Brain microvascular endothelial cell (primary cell): ENCODE measurements around the gene NCOR1.

Source experiments
- DNase-seq: peaks from one replicate; pipeline ENCODE4 v3.0.0-alpha.2; 2020
- H3K27ac ChIP-seq: fragments of 250-450 bp; sonication (Bioruptor Pico); 2 replicates; pipeline ENCODE4 v1.5.1; 2020; ENCODE audit warnings: mild to moderate bottlenecking, moderate library complexity
- H3K27me3 ChIP-seq: fragments of 250-450 bp; sonication (Bioruptor Pico); replicated peaks from 2 replicates; pipeline ENCODE4 v1.5.1; 2020; ENCODE audit warnings: mild to moderate bottlenecking
- H3K36me3 ChIP-seq: fragments of 250-450 bp; sonication (Bioruptor Pico); replicated peaks from 2 replicates; pipeline ENCODE4 v1.5.1; 2020; ENCODE audit warnings: mild to moderate bottlenecking
- H3K4me3 ChIP-seq: 2 replicates; pipeline ENCODE4 v1.5.1; 2011; ENCODE audit warnings: low read depth, mild to moderate bottlenecking, control low read depth, low read length, moderate library complexity
- CTCF ChIP-seq: IDR thresholded peaks from 2 replicates; pipeline ENCODE4 v1.5.1; 2011; ENCODE audit warnings: low read depth, mild to moderate bottlenecking, moderate library complexity, low read length, control low read depth, inconsistent platforms; ENCODE audit errors: missing control alignments
- in situ Hi-C: cut with HindIII; loops from 2 replicates; pipeline ENCODE4 v1.10.0; 2017; ENCODE audit warnings: low sequenced_read_pairs, low pct_ligation_motif_present

NCOR1 gene

GRCh38 chr17:16254773-16255400, 39.6 kb upstream of the NCOR1 start:
- TF ChIP-seq CTCF: no peak
- in situ Hi-C loops: no loop called here
- no peaks in the 10 kb centered on the region for H3K27me3 ChIP-seq
- H3K27ac ChIP-seq: no peak overlapping the region
- no peaks in the 10 kb centered on the region for H3K36me3 ChIP-seq
- no peak overlapping the region for H3K4me3 ChIP-seq
- no peak for DNase-seq

- H3K27ac ChIP-seq: no peak overlapping the region
- no peak for DNase-seq
- no peaks in the 10 kb centered on the region for H3K36me3 ChIP-seq
- H3K27me3 ChIP-seq: no peaks in the 10 kb centered on the region
- in situ Hi-C loops: no loop called here
- TF ChIP-seq CTCF: no peak
- no peak overlapping the region for H3K4me3 ChIP-seq
Measured at GRCh38 chr17:16251556-16251955, 36.2 kb upstream of the NCOR1 start.

- Histone ChIP-seq H3K27me3 (no peaks in the 10 kb centered on the region), H3K4me3 (no peak overlapping the region), H3K27ac (no peak overlapping the region), H3K36me3 (no peaks in the 10 kb centered on the region)
- TF ChIP-seq CTCF: no peak
- in situ Hi-C loops: no loop called here
- DNase-seq: no peak
Measured at GRCh38 chr17:16251043-16251442, 35.7 kb upstream of the NCOR1 start.

- DNase-seq: no peak
- H3K27me3 ChIP-seq: no peaks in the 10 kb centered on the region
- no peak overlapping the region for H3K4me3 ChIP-seq
- no peak overlapping the region for H3K27ac ChIP-seq
- no peaks in the 10 kb centered on the region for H3K36me3 ChIP-seq
- TF ChIP-seq CTCF: no peak
- in situ Hi-C loops: no loop called here
Measured at GRCh38 chr17:16250635-16251034, 35.3 kb upstream of the NCOR1 start.

- Histone ChIP-seq H3K27me3 (no peaks in the 10 kb centered on the region), H3K27ac (no peak overlapping the region), H3K36me3 (no peaks in the 10 kb centered on the region), H3K4me3 (no peak overlapping the region)
- no peak for DNase-seq
- in situ Hi-C loops: no loop called here
- TF ChIP-seq CTCF: no peak
Measured at GRCh38 chr17:16247586-16247984, 32.3 kb upstream of the NCOR1 start.
